Chondrocyte (in vitro differentiated cells): Measurements from ENCODE around the gene TCEAL4. TPM values are rescaled to one million over a fixed set of nuclear protein-coding genes. Genes with fewer than 3 reads are reported as not detected.

Experiments
- DNase-seq: peaks from one replicate; pipeline ENCODE4 v3.0.0; 2021; ENCODE audit warnings: mixed read lengths, low spot score
- H3K27ac Mint-ChIP-seq: one replicate; pipeline ENCODE4 v1.8.0; 2021; ENCODE audit warnings: mild to moderate bottlenecking, moderate library complexity, mixed read lengths; ENCODE audit not compliant: unreplicated experiment
- H3K27me3 Mint-ChIP-seq: 2 replicates; pipeline ENCODE4 v1.8.0; 2021; ENCODE audit warnings: low read depth, mixed read lengths
- H3K36me3 Mint-ChIP-seq: 2 replicates; pipeline ENCODE4 v1.8.0; 2021; ENCODE audit warnings: low read depth, mixed read lengths
- H3K4me1 Mint-ChIP-seq: 2 replicates; pipeline ENCODE4 v1.8.0; 2021; ENCODE audit warnings: low read depth, mild to moderate bottlenecking, mixed read lengths
- H3K4me3 Mint-ChIP-seq: one replicate; pipeline ENCODE4 v1.8.0; 2021; ENCODE audit warnings: mild to moderate bottlenecking, moderate library complexity, mixed read lengths; ENCODE audit not compliant: unreplicated experiment
- H3K9me3 Mint-ChIP-seq: 2 replicates; pipeline ENCODE4 v1.8.0; 2021; ENCODE audit warnings: low read depth, mixed read lengths
- CTCF ChIP-seq: fragments of 200-600 bp; sonication (generic); IDR thresholded peaks from 2 replicates; pipeline ENCODE4 v1.5.0; 2021; ENCODE audit warnings: antibody characterized with exemption, mild to moderate bottlenecking, moderate library complexity
- total RNA-seq: library from RNA; stranded (reverse); gene quantifications from 3 replicates; pipeline ENCODE4 v1.2.1, GENCODE V29; 2021

TCEAL4 gene
- total RNA-seq, 1 donor from 2014 or later = 91.5 TPM

DNA sequence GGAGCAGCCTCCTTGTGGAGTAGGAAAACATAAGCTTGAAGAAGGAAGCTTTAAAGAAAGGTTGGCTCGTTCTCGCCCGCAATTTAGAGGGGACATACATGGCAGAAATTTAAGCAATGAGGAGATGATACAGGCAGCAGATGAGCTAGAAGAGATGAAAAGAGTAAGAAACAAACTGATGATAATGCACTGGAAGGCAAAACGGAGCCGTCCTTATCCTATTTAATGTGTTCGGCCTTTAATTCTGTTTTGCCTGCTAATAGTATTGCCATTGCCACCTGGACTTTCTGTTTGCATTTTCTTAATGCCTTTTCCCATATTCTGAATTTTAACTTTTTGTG, 44.8 kb downstream of the TCEAL4 start:
- no peaks in the 10 kb centered on the region for H3K27me3 Mint-ChIP-seq
- H3K36me3 Mint-ChIP-seq = peaks cover 1% of the 10 kb centered on the region
- H3K4me3 Mint-ChIP-seq = peak overlapping the region; percentile 84
- H3K4me1 Mint-ChIP-seq = peaks cover 11% of the 10 kb centered on the region
- H3K27ac Mint-ChIP-seq = peak overlapping the region; percentile 95
- DNase-seq = no peak
- no peaks in the 10 kb centered on the region for H3K9me3 Mint-ChIP-seq
- TF ChIP-seq CTCF = peak; percentile 45

DNA sequence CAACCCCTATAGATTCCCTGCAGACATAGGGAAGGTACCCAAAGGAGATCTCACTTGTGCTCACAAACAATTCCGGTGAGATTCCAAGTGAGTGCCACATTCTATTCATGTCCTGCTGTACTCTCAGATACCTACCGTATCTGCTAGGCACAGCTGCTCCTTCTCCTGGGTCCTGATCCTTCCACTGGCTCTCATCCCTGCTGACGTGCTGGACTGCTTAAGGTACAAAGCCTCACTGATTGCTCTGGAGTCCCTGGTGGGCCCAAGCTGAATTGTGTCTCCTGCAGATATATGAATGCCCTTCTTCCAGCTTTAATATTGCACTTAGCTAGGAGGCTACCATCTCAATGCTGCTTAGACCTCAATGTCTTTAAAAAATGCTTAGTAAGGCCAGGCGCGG, 45.8 kb downstream of the TCEAL4 start:
- peaks cover 10% of the 10 kb centered on the region for H3K4me1 Mint-ChIP-seq
- no peak for DNase-seq
- no peak for TF ChIP-seq CTCF
- no peaks in the 10 kb centered on the region for H3K27me3 Mint-ChIP-seq
- H3K4me3 Mint-ChIP-seq = no peak overlapping the region
- H3K27ac Mint-ChIP-seq = no peak overlapping the region
- H3K36me3 Mint-ChIP-seq = peaks cover 1% of the 10 kb centered on the region
- H3K9me3 Mint-ChIP-seq = no peaks in the 10 kb centered on the region

- H3K27me3 Mint-ChIP-seq = no peaks in the 10 kb centered on the region
These were observed 50.1 kb downstream of the TCEAL4 start for GRCh38 chrX:103635436-103635835.

More at GRCh38 chrX:103635436-103635835, 50.1 kb downstream of the TCEAL4 start:
- H3K27ac Mint-ChIP-seq = no peak overlapping the region
- no peaks in the 10 kb centered on the region for H3K9me3 Mint-ChIP-seq
- no peak overlapping the region for H3K4me3 Mint-ChIP-seq
- peaks cover 7% of the 10 kb centered on the region for H3K4me1 Mint-ChIP-seq
- H3K36me3 Mint-ChIP-seq = peaks cover 1% of the 10 kb centered on the region
- DNase-seq = no peak
- no peak for TF ChIP-seq CTCF

Other genes with a start within 250 kb of the TCEAL4 start
- gene TCEAL9, start 229.0 kb upstream of the TCEAL4 start, total RNA-seq = 83.5 to 95.6 TPM (median 87.0 TPM) in 3 replicates
- 139 to 196 TPM (median 148 TPM) in 3 replicates for gene BEX3, start 209.0 kb upstream of the TCEAL4 start, total RNA-seq
- gene RAB40A, start 66.0 kb upstream of the TCEAL4 start, total RNA-seq = 0.41 to 0.56 TPM (median 0.45 TPM) in 3 replicates
- gene TCEAL3, start 22.4 kb downstream of the TCEAL4 start, total RNA-seq = 40.0 to 40.8 TPM (median 40.2 TPM) in 3 replicates
- gene TCEAL1, start 43.5 kb downstream of the TCEAL4 start, total RNA-seq = 26.7 to 27.7 TPM (median 27.2 TPM) in 3 replicates
- gene MORF4L2, start 101.2 kb downstream of the TCEAL4 start, total RNA-seq = 540 to 567 TPM (median 545 TPM) in 3 replicates
- gene TMEM31, start 125.4 kb downstream of the TCEAL4 start, total RNA-seq = not detected in 3 replicates
- 0.77 to 1.2 TPM (median 1.1 TPM) in 3 replicates for gene PLP1, start 191.3 kb downstream of the TCEAL4 start, total RNA-seq
- 2.6 to 4.1 TPM (median 2.7 TPM) in 3 replicates for gene RAB9B, start 246.7 kb downstream of the TCEAL4 start, total RNA-seq